GM12891 (cell line): Measurements from ENCODE around the gene EMC8.

Experiments
- DNase-seq: peaks from one replicate; pipeline ENCODE4 v3.0.0; 2011; ENCODE audit warnings: low spot score; ENCODE audit not compliant: insufficient read length
- FAIRE-seq: peaks from 2 replicates; lab custom pipeline; 2011; peaks lifted over from hg19 to GRCh38; lab: Jason Lieb, UNC
- PAX5 ChIP-seq: IDR thresholded peaks from 2 replicates; pipeline ENCODE4 v1.6.1; 2011; ENCODE audit warnings: low read length, moderate library complexity, mild to moderate bottlenecking; ENCODE audit not compliant: insufficient read depth, severe bottlenecking
- POLR2A ChIP-seq: IDR thresholded peaks from 2 replicates; pipeline ENCODE4 v1.6.1; 2011; ENCODE audit warnings: low read depth, low read length, control low read depth
- POLR2AphosphoS5 ChIP-seq: IDR thresholded peaks from 2 replicates; pipeline ENCODE4 v1.6.1; 2011; ENCODE audit warnings: low read depth, low read length, control low read depth
- POU2F2 ChIP-seq: IDR thresholded peaks from 2 replicates; pipeline ENCODE4 v1.6.1; 2011; ENCODE audit warnings: low read depth, mild to moderate bottlenecking, control low read depth, low read length, moderate library complexity
- SPI1 ChIP-seq: IDR thresholded peaks from 2 replicates; pipeline ENCODE4 v1.6.1; 2011; ENCODE audit warnings: low read depth, low read length, control low read depth
- TAF1 ChIP-seq: IDR thresholded peaks from 2 replicates; pipeline ENCODE4 v1.6.1; 2011; ENCODE audit warnings: low read depth, low read length, control low read depth

The EMC8 gene

DNA sequence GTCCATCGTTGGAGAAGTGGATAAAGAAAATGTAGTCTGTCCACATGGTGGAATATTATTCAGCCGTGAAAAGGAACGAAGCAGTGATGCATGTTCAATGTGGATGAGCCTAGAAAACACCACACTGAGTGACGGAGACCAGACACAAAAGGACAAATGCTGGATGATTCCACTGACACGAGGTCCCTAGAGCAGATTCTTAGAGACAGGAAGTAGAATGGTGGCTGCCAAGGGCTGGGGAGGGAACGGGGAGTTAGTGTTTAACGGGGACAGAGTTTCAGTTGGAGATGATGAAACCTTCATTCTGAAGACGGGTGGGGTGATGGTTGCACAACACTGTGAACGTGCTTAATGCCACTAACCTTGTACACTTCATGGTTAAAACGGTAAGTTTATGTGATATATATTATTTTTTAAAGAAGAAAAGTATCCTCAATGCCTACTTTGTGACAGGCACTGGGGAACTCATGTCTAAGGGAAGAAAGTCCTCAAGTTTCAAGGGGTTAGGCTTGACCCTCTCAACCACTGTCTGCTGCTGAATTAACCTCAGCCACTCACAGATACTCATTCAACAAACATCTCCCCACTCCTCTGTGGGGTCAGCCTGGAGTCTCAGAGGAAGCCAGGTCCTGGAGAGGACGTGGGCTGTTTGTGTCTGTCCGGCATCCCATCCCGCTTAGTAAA lies 66.0 kb downstream of the EMC8 start:
- no peak for TF ChIP-seq PAX5
- no peak for TF ChIP-seq SPI1
- TF ChIP-seq POLR2A, result no peak
- no peak for TF ChIP-seq POLR2AphosphoS5
- no peak for TF ChIP-seq POU2F2
- no peak for TF ChIP-seq TAF1
- FAIRE-seq (peak; percentile 31), DNase-seq (no peak)

GRCh38 chr16:85731179-85731578 lies 68.2 kb downstream of the EMC8 start:
- FAIRE-seq (no peak), DNase-seq (no peak)
- TF ChIP-seq PAX5, result no peak
- no peak for TF ChIP-seq SPI1
- TF ChIP-seq TAF1, result no peak
- TF ChIP-seq POLR2A, result no peak
- TF ChIP-seq POU2F2, result no peak

DNA sequence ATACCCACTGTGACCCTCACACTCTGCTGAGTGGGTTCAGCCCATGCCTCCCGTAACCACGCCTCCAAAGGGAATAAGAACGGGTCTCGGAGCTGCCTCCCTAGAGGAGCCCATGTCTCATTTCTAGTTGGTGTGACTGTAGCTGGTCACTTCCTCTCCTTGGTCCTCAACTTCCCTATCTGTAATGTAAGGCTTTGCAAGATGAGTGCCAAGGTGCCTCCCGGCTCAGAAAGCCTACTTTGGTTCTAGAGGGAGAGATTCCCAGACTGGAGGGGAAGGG lies 69.2 kb downstream of the EMC8 start:
- no peak for DNase-seq
- TF ChIP-seq SPI1 (no peak), TAF1 (no peak), POLR2A (no peak), POU2F2 (no peak), POLR2AphosphoS5 (no peak)
- no peak for FAIRE-seq

DNA sequence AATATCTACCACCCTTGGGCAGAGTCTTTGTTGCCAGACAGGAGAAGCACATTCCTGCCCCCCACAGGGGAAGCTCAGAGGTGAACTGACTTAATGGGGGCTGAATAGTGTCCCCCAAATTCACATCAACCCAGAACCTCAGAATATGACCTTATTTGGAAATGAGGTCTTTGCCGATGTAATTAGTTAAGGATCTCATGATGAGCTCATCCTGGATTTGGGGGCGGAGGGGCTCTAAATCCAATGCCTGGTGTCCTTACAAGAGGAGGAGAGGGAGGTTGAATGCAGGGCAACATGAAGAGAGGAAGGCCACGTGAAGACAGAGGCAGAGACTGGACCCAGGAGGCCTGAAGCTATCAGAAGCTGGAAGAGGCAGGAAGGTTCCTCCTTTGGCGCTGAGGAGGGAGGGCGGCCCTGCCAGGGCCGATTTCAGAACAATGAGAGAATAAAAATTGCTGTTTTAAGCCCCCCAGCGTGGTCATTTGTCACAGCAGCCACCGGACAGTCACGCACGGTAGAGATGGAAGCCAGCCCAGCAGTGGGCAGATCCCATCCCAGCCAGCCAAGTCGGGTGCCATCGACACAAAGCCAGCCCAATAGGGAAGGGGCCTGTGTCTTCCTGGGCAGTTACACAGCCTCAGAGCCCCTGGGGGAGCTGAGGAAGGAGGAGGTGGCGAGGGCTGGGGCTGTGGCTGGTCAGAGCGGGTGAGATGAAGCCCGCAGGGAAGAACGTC lies 69.7 kb downstream of the EMC8 start:
- TF ChIP-seq SPI1 (no peak), PAX5 (no peak), POLR2AphosphoS5 (no peak), POLR2A (no peak), POU2F2 (no peak), TAF1 (no peak)
- DNase-seq (no peak), FAIRE-seq (no peak)

DNA sequence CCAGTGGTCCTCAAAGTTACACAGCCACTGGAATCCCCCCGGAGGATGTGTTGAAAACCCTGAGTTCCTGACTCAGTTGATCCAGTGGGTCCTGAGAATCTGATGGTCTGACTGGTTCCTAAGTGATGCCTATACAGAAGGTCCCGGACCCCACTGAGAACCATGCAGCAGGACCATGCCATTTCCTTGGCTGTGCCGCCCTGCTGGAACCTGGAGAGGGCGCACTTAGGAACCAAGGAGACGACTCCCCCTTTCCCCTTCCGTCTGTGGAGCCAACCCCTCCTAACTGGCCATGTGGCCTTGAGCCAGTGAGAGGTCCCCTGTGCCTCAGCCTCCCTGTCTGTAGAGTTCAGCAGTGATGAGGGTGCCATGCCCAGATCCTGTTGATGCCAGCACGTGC lies 70.5 kb downstream of the EMC8 start:
- FAIRE-seq, result no peak
- no peak for DNase-seq
- TF ChIP-seq TAF1 (no peak), PAX5 (no peak), SPI1 (no peak), POLR2AphosphoS5 (no peak), POU2F2 (no peak), POLR2A (no peak)
